H9 (cell line): ENCODE data around the gene WBP1. TPM values are rescaled to one million over a fixed set of nuclear protein-coding genes. Genes with fewer than 3 reads are reported as not detected.

Source experiments
- DNase-seq: peaks from one replicate; pipeline ENCODE4 v3.0.0-alpha.2; 2017
- H2AFZ ChIP-seq: one replicate; pipeline ENCODE4 v1.6.1; 2013; ENCODE audit warnings: mild to moderate bottlenecking, low read length, control low read depth, moderate library complexity
- H2AK5ac ChIP-seq: 2 replicates; pipeline ENCODE4 v1.6.1; 2013; ENCODE audit warnings: low read length, control low read depth, mixed read lengths; ENCODE audit not compliant: insufficient read length
- H2BK120ac ChIP-seq: one replicate; pipeline ENCODE4 v1.6.1; 2013; ENCODE audit warnings: low read depth, mild to moderate bottlenecking, low read length, control low read depth, inconsistent platforms; ENCODE audit not compliant: poor library complexity, severe bottlenecking
- H2BK12ac ChIP-seq: 2 replicates; pipeline ENCODE4 v1.6.1; 2013; ENCODE audit warnings: low read length, control low read depth, mixed read lengths, low read depth; ENCODE audit not compliant: insufficient read length
- H2BK15ac ChIP-seq: 2 replicates; pipeline ENCODE4 v1.6.1; 2013; ENCODE audit warnings: low read depth, low read length, control low read depth
- H2BK20ac ChIP-seq: one replicate; pipeline ENCODE4 v1.6.1; 2013; ENCODE audit warnings: low read depth, mild to moderate bottlenecking, low read length, control low read depth, inconsistent platforms; ENCODE audit not compliant: poor library complexity, severe bottlenecking
- H2BK5ac ChIP-seq: 2 replicates; pipeline ENCODE4 v1.6.1; 2013; ENCODE audit warnings: low read length, control low read depth, mixed read lengths; ENCODE audit not compliant: insufficient read length
- H3K14ac ChIP-seq: 2 replicates; pipeline ENCODE4 v1.6.1; 2013; ENCODE audit warnings: low read length, control low read depth; ENCODE audit not compliant: insufficient read depth
- H3K18ac ChIP-seq: 2 replicates; pipeline ENCODE4 v1.6.1; 2013; ENCODE audit warnings: low read depth, mild to moderate bottlenecking, mixed read lengths, low read length, control low read depth; ENCODE audit not compliant: insufficient read length
- H3K23ac ChIP-seq: 2 replicates; pipeline ENCODE4 v1.6.1; 2013; ENCODE audit warnings: low read length, control low read depth, mixed read lengths, low read depth; ENCODE audit not compliant: insufficient read length
- H3K23me2 ChIP-seq: 2 replicates; pipeline ENCODE4 v1.6.1; 2013; ENCODE audit warnings: low read depth, mild to moderate bottlenecking, mixed read lengths, low read length, control low read depth; ENCODE audit not compliant: insufficient read length, poor library complexity, severe bottlenecking
- H3K27ac ChIP-seq: 2 replicates; pipeline ENCODE4 v1.5.1; 2013; ENCODE audit warnings: low read length, control low read depth, mixed read lengths, low read depth; ENCODE audit not compliant: insufficient read length
- H3K27me3 ChIP-seq: 2 replicates; pipeline ENCODE4 v1.6.1; 2013; ENCODE audit warnings: low read length, control low read depth, inconsistent platforms; ENCODE audit not compliant: insufficient read depth
- H3K4ac ChIP-seq: 2 replicates; pipeline ENCODE4 v1.6.1; 2013; ENCODE audit warnings: low read depth, mild to moderate bottlenecking, control low read depth, inconsistent platforms, low read length, moderate library complexity
- H3K4me1 ChIP-seq: 2 replicates; pipeline ENCODE4 v1.6.1; 2013; ENCODE audit warnings: low read length, control low read depth, inconsistent platforms; ENCODE audit not compliant: insufficient read depth
- H3K4me2 ChIP-seq: 2 replicates; pipeline ENCODE4 v1.6.1; 2013; ENCODE audit warnings: low read length, control low read depth, mixed read lengths; ENCODE audit not compliant: insufficient read length, insufficient read depth
- H3K56ac ChIP-seq: 2 replicates; pipeline ENCODE4 v1.6.1; 2013; ENCODE audit warnings: low read depth, mild to moderate bottlenecking, mixed read lengths, low read length, control low read depth; ENCODE audit not compliant: insufficient read length
- H3K79me1 ChIP-seq: 2 replicates; pipeline ENCODE4 v1.6.1; 2013; ENCODE audit warnings: low read depth, mild to moderate bottlenecking, moderate library complexity, low read length, control low read depth, inconsistent platforms; ENCODE audit not compliant: insufficient read depth, poor library complexity, severe bottlenecking
- H3K79me2 ChIP-seq: 2 replicates; pipeline ENCODE4 v1.6.1; 2013; ENCODE audit warnings: low read length, control low read depth, inconsistent platforms; ENCODE audit not compliant: insufficient read depth
- H3K9ac ChIP-seq: 2 replicates; pipeline ENCODE4 v1.6.1; 2013; ENCODE audit warnings: low read length, control low read depth, mixed read lengths; ENCODE audit not compliant: insufficient read length; ENCODE audit errors: extremely low read depth
- H3K9me3 ChIP-seq: one replicate; pipeline ENCODE4 v1.6.1; 2013; ENCODE audit warnings: low read depth, low read length, inconsistent platforms; ENCODE audit not compliant: control insufficient read depth
- H3T11ph ChIP-seq: one replicate; pipeline ENCODE4 v1.6.1; 2013; ENCODE audit warnings: mild to moderate bottlenecking, low read length, control low read depth, inconsistent platforms
- H4K20me1 ChIP-seq: one replicate; pipeline ENCODE4 v1.6.1; 2013; ENCODE audit not compliant: control insufficient read depth, insufficient read length, insufficient read depth
- H4K5ac ChIP-seq: 2 replicates; pipeline ENCODE4 v1.6.1; 2013; ENCODE audit warnings: low read depth, mild to moderate bottlenecking, mixed read lengths, low read length, control low read depth; ENCODE audit not compliant: insufficient read length
- H4K8ac ChIP-seq: replicated peaks from 2 replicates; pipeline ENCODE4 v1.6.1; 2013; ENCODE audit warnings: low read length, control low read depth, mixed read lengths, low read depth; ENCODE audit not compliant: insufficient read length
- H4K91ac ChIP-seq: 2 replicates; pipeline ENCODE4 v1.6.1; 2013; ENCODE audit warnings: low read depth, mild to moderate bottlenecking, moderate library complexity, mixed read lengths, low read length, control low read depth; ENCODE audit not compliant: insufficient read length
- H3K27ac Mint-ChIP-seq, 3 experiments: 2 replicates in 2 of 3; 3 replicates in 1 of 3; pipeline ENCODE4 v1.8.0; 2020 to 2021; ENCODE audit warnings: mixed read lengths in 3 of 3, mild to moderate bottlenecking in 1 of 3, moderate library complexity in 1 of 3
- H3K27me3 Mint-ChIP-seq: 2 replicates; pipeline ENCODE4 v1.8.0; 2021; ENCODE audit warnings: low read depth, mild to moderate bottlenecking, moderate library complexity, mixed read lengths
- H3K36me3 Mint-ChIP-seq, 3 experiments: 2 replicates in 2 of 3; 3 replicates in 1 of 3; pipeline ENCODE4 v1.8.0; 2020 to 2021; ENCODE audit warnings: low read depth in 3 of 3, mixed read lengths in 3 of 3; ENCODE audit not compliant: insufficient read depth in 1 of 3
- H3K4me1 Mint-ChIP-seq, 2 experiments: 2 replicates each; pipeline ENCODE4 v1.8.0; 2020; ENCODE audit warnings: mixed read lengths in 2 of 2
- H3K4me3 Mint-ChIP-seq, 2 experiments: 2 replicates in 1 of 2; 3 replicates in 1 of 2; pipeline ENCODE4 v1.8.0; 2020 to 2021; ENCODE audit warnings: mild to moderate bottlenecking in 2 of 2, mixed read lengths in 2 of 2, moderate library complexity in 1 of 2
- H3K9me3 Mint-ChIP-seq, 2 experiments: 2 replicates in 1 of 2; 3 replicates in 1 of 2; pipeline ENCODE4 v1.8.0; 2020; ENCODE audit warnings: mild to moderate bottlenecking in 2 of 2, mixed read lengths in 2 of 2, moderate library complexity in 1 of 2
- CTCF ChIP-seq: fragments of 200-600 bp; sonication (generic); conservative IDR thresholded peaks from 3 replicates; pipeline ENCODE4 v1.8.0; 2021; ENCODE audit warnings: antibody characterized with exemption, mild to moderate bottlenecking
- whole genome bisulfite sequencing: extraction: QIAGEN DNeasy Blood & Tissue Kit; methylation state at CpG from one replicate; pipeline ENCODE4 v1.1.7; 2013; ENCODE audit warnings: missing lambda C conversion rate, low lambda C conversion rate, mixed read lengths; ENCODE audit not compliant: insufficient read length; ENCODE audit errors: extremely low coverage; 5-methylcytosine and 5-hydroxymethylcytosine counted together
- total RNA-seq: library from RNA; stranded (reverse); gene quantifications from 2 replicates; pipeline ENCODE4 v1.2.1, GENCODE V29; 2021

WBP1 gene
- total RNA-seq, 1 experiment from 2014 or later = 82.1 TPM

- H2BK5ac ChIP-seq = no peak within 1 kb of the TSS
- peak within 1 kb of the TSS; percentile 37 for H4K5ac ChIP-seq
- H4K91ac ChIP-seq = no peak within 1 kb of the TSS
- H3K4ac ChIP-seq = no peak within 1 kb of the TSS
- H2AFZ ChIP-seq = no peak within 1 kb of the TSS
- H3K4me1 ChIP-seq = no peaks in the 10 kb centered on the region
- no peak within 1 kb of the TSS for H3K56ac ChIP-seq
- peak; percentile 94 for DNase-seq
- peak within 1 kb of the TSS; percentile 82 for H3K4me2 ChIP-seq
- peak within 1 kb of the TSS; percentile 83 for H3K27ac ChIP-seq
- WGBS = no CpG with 5 or more reads among the region's 66 CpGs
- no peaks in the 10 kb centered on the region for H3K79me1 ChIP-seq
- peak within 1 kb of the TSS; percentile 71 for H3K9ac ChIP-seq
- no peaks in the 10 kb centered on the region for H3K9me3 ChIP-seq
- H3K4me1 Mint-ChIP-seq = peaks cover 11 to 12% of the 10 kb centered on the region in 2 experiments
- peak within 1 kb of the TSS; percentile 96 to 98 for H3K4me3 Mint-ChIP-seq
- H3K18ac ChIP-seq = peak within 1 kb of the TSS; percentile 41
- no peaks in the 10 kb centered on the region for H3K79me2 ChIP-seq
- H3K27me3 Mint-ChIP-seq = peaks cover 3% of the 10 kb centered on the region
- no peak within 1 kb of the TSS for H2BK120ac ChIP-seq
- H3K27me3 ChIP-seq = no peaks in the 10 kb centered on the region
- no peak within 1 kb of the TSS for H2BK12ac ChIP-seq
- H3T11ph ChIP-seq = no peak within 1 kb of the TSS
- H3K23me2 ChIP-seq = peaks cover 8% of the 10 kb centered on the region
- no peaks in the 10 kb centered on the region; a peak in 1 of 5 replicates for H3K9me3 Mint-ChIP-seq
- peak within 1 kb of the TSS; percentile 45; the same call in 1 of the 2 replicates for H3K14ac ChIP-seq
- 0 out of 3 replicates have a peak, but pooled peaks have one; percentile 21 for TF ChIP-seq CTCF
- H2AK5ac ChIP-seq = no peak within 1 kb of the TSS
- no peak within 1 kb of the TSS for H2BK20ac ChIP-seq
- H3K36me3 Mint-ChIP-seq = peaks cover 12 to 22% (median 19%) of the 10 kb centered on the region in 3 experiments
- H4K8ac ChIP-seq = no peak within 1 kb of the TSS
- H4K20me1 ChIP-seq = no peaks in the 10 kb centered on the region
- no peak within 1 kb of the TSS for H3K23ac ChIP-seq
- peak within 1 kb of the TSS; percentile 98 to 99 (median 98) for H3K27ac Mint-ChIP-seq
- H2BK15ac ChIP-seq = no peak within 1 kb of the TSS
Measured at GRCh38 chr2:74472086-74472944, 14.1 kb downstream of the WBP1 start, which contains the start of gene MRPL53. Gene MRPL53, minus strand, starts transcription at chr2:74472680. Its CDS starts 20 bp downstream, at chr2:74472660.
